Measurements from ENCODE around the gene ETAA1.
A peak's percentile ranks its signal among the peaks of the same experiment; 100 is the strongest.

Gene ETAA1

GRCh38 chr2:67397143-67397986, at the start of gene ETAA1:
Gene ETAA1, plus strand, starts transcription at chr2:67397333. Its CDS starts 116 bp downstream, at chr2:67397449.
- peak; percentile 84 to 87 (median 85) for DNase-seq (ENCODE audit: low read depth in 3 of 3)

- no peak for DNase-seq (ENCODE audit: low read depth in 3 of 3)
Observed at GRCh38 chr2:67366832-67367412, 30.2 kb upstream of the ETAA1 start.

GRCh38 chr2:67374481-67374880, 22.7 kb upstream of the ETAA1 start:
- no peak for DNase-seq (ENCODE audit: low read depth in 3 of 3)

GRCh38 chr2:67374949-67375348, 22.2 kb upstream of the ETAA1 start:
- no peak for DNase-seq (ENCODE audit: low read depth in 3 of 3)

GRCh38 chr2:67378555-67378954, 18.6 kb upstream of the ETAA1 start:
- no peak for DNase-seq (ENCODE audit: low read depth in 3 of 3)

- no peak for DNase-seq (ENCODE audit: low read depth in 3 of 3)
Observed at GRCh38 chr2:67379048-67379447, 18.1 kb upstream of the ETAA1 start.

GRCh38 chr2:67384123-67384822, 12.9 kb upstream of the ETAA1 start:
- DNase-seq (ENCODE audit: low read depth in 3 of 3): no peak

GRCh38 chr2:67388680-67389079, 8.5 kb upstream of the ETAA1 start:
- no peak for DNase-seq (ENCODE audit: low read depth in 3 of 3)

GRCh38 chr2:67389286-67389685, 7.8 kb upstream of the ETAA1 start:
- DNase-seq (ENCODE audit: low read depth in 3 of 3): no peak

GRCh38 chr2:67389788-67390187, 7.3 kb upstream of the ETAA1 start:
- DNase-seq (ENCODE audit: low read depth in 3 of 3): no peak

GRCh38 chr2:67393237-67393636, 3.9 kb upstream of the ETAA1 start:
- DNase-seq (ENCODE audit: low read depth in 3 of 3): no peak

- no peak for DNase-seq (ENCODE audit: low read depth in 3 of 3)
Observed at GRCh38 chr2:67394734-67395133, 2.4 kb upstream of the ETAA1 start.

GRCh38 chr2:67399144-67399543, 2.0 kb downstream of the ETAA1 start:
- DNase-seq (ENCODE audit: low read depth in 3 of 3): no peak

GRCh38 chr2:67399831-67400489, 2.8 kb downstream of the ETAA1 start:
- DNase-seq (ENCODE audit: low read depth in 3 of 3): no peak

- DNase-seq (ENCODE audit: low read depth in 3 of 3): no peak
Observed at GRCh38 chr2:67400560-67401485, 3.7 kb downstream of the ETAA1 start.

GRCh38 chr2:67408346-67408745, 11.2 kb downstream of the ETAA1 start:
- DNase-seq (ENCODE audit: low read depth in 3 of 3): no peak

GRCh38 chr2:67412424-67412823, 15.3 kb downstream of the ETAA1 start:
- no peak for DNase-seq (ENCODE audit: low read depth in 3 of 3)

GRCh38 chr2:67414867-67415266, 17.7 kb downstream of the ETAA1 start:
- DNase-seq (ENCODE audit: low read depth in 3 of 3): no peak

- no peak for DNase-seq (ENCODE audit: low read depth in 3 of 3)
Observed at GRCh38 chr2:67416136-67416535, 19.0 kb downstream of the ETAA1 start.

GRCh38 chr2:67423489-67423888, 26.4 kb downstream of the ETAA1 start:
- no peak for DNase-seq (ENCODE audit: low read depth in 3 of 3)

GRCh38 chr2:67436221-67436620, 39.1 kb downstream of the ETAA1 start:
- no peak for DNase-seq (ENCODE audit: low read depth in 3 of 3)
